ENCODE data around the gene IDI2. TPM values are rescaled to one million over a fixed set of nuclear protein-coding genes. Genes with fewer than 3 reads are reported as not detected.

IDI2 gene
- total RNA-seq, 1 experiment from 2014 or later = not detected

- no peak for ATAC-seq
- H3K9ac ChIP-seq (ENCODE audit: low read length) = no peak overlapping the region
- no peaks in the 10 kb centered on the region for H4K20me1 ChIP-seq (ENCODE audit: insufficient read depth)
Measured at GRCh38 chr10:971613-972012, 54.0 kb downstream of the IDI2 start.

More at GRCh38 chr10:971613-972012, 54.0 kb downstream of the IDI2 start:
- no peaks in the 10 kb centered on the region for H3K4me1 ChIP-seq (ENCODE audit: control insufficient read depth in 1 of 2, insufficient read depth in 2 of 2, low read length in 2 of 2)
- no peak overlapping the region for H2AFZ ChIP-seq (ENCODE audit: low read depth, low read length, poor library complexity, severe bottlenecking)
- no peak for DNase-seq (ENCODE audit: low read depth, low spot score)
- TF ChIP-seq CBX3 (IDR thresholded peaks at IDR 0.05; ENCODE audit: low read depth) = no peak
- TF ChIP-seq ZFX (IDR thresholded peaks at IDR 0.05) = no peak
- TF ChIP-seq TCF7L2 (IDR thresholded peaks at IDR 0.05; ENCODE audit: borderline replicate concordance, extremely low read depth, insufficient read depth, insufficient read length) = no peak
- no peak for TF ChIP-seq POLR2AphosphoS5 (IDR thresholded peaks at IDR 0.05; ENCODE audit: low read depth, low read length)
- no peak for TF ChIP-seq EZH2 (IDR thresholded peaks at IDR 0.05)
- TF ChIP-seq ELF1 (IDR thresholded peaks at IDR 0.05; ENCODE audit: borderline replicate concordance, low read depth) = no peak
- TF ChIP-seq SP1 (IDR thresholded peaks at IDR 0.05; ENCODE audit: low read depth) = no peak
- TF ChIP-seq ZNF274 (IDR thresholded peaks at IDR 0.05; ENCODE audit: low read depth, low read length) = no peak
- TF ChIP-seq, protein P1, sequence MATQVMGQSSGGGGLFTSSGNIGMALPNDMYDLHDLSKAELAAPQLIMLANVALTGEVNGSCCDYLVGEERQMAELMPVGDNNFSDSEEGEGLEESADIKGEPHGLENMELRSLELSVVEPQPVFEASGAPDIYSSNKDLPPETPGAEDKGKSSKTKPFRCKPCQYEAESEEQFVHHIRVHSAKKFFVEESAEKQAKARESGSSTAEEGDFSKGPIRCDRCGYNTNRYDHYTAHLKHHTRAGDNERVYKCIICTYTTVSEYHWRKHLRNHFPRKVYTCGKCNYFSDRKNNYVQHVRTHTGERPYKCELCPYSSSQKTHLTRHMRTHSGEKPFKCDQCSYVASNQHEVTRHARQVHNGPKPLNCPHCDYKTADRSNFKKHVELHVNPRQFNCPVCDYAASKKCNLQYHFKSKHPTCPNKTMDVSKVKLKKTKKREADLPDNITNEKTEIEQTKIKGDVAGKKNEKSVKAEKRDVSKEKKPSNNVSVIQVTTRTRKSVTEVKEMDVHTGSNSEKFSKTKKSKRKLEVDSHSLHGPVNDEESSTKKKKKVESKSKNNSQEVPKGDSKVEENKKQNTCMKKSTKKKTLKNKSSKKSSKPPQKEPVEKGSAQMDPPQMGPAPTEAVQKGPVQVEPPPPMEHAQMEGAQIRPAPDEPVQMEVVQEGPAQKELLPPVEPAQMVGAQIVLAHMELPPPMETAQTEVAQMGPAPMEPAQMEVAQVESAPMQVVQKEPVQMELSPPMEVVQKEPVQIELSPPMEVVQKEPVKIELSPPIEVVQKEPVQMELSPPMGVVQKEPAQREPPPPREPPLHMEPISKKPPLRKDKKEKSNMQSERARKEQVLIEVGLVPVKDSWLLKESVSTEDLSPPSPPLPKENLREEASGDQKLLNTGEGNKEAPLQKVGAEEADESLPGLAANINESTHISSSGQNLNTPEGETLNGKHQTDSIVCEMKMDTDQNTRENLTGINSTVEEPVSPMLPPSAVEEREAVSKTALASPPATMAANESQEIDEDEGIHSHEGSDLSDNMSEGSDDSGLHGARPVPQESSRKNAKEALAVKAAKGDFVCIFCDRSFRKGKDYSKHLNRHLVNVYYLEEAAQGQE (IDR thresholded peaks at IDR 0.05; ENCODE audit: low read depth) = no peak
- TF ChIP-seq, protein P2, sequence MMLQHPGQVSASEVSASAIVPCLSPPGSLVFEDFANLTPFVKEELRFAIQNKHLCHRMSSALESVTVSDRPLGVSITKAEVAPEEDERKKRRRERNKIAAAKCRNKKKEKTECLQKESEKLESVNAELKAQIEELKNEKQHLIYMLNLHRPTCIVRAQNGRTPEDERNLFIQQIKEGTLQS (IDR thresholded peaks at IDR 0.05) = no peak
- TF ChIP-seq SRF (IDR thresholded peaks at IDR 0.05; ENCODE audit: low read depth) = no peak
- TF ChIP-seq CEBPB (IDR thresholded peaks at IDR 0.05; ENCODE audit: low read depth) = no peak
- no peak overlapping the region for H3K4me3 ChIP-seq (replicated peaks in 1 of 2; ENCODE audit: low read depth in 1 of 2, low read length in 2 of 2)
- ChIA-PET RAD21 (ENCODE audit: low non-redundant PET in 1 of 2, low total read pairs in 2 of 2, uncharacterized antibody in 2 of 2, unreplicated experiment in 2 of 2) (no interaction called here), CTCF (no interaction called here), POLR2A (no interaction called here)
- H3K36me3 ChIP-seq (ENCODE audit: control insufficient read depth in 1 of 2, insufficient read depth in 2 of 2, low read length in 2 of 2) = no peaks in the 10 kb centered on the region
- no peaks in the 10 kb centered on the region; the same call in 1 of the 2 replicates for H3K27me3 ChIP-seq (ENCODE audit: insufficient read depth, low read length)
- BruUV-seq (replicated peaks) = no TSS peak
- no peaks in the 10 kb centered on the region for H3K79me2 ChIP-seq (ENCODE audit: insufficient read depth, low read length)
- no peaks in the 10 kb centered on the region; a peak in 1 of 4 replicates for H3K9me3 ChIP-seq (ENCODE audit: control insufficient read depth in 1 of 2, insufficient read depth in 1 of 2, low read depth in 1 of 2, low read length in 2 of 2)
- intact Hi-C loops (cut with micrococcal nuclease) = no loop called here
- no peaks in the 10 kb centered on the region for H3K9me2 ChIP-seq (ENCODE audit: insufficient read depth)
- H3K27ac ChIP-seq (ENCODE audit: low read depth, low read length) = no peak overlapping the region
- no peak overlapping the region for H3K4me2 ChIP-seq (ENCODE audit: low read length)
